ENCODE data around the gene WTAP. TPM values are rescaled to one million over a fixed set of nuclear protein-coding genes. Genes with fewer than 3 reads are reported as not detected.
"Not testable (repeated sequence)": the region's sequence is repeated elsewhere in the genome, so short reads cannot be mapped to it uniquely, and the experiment has no call there.

The WTAP gene
- total RNA-seq, 1 donor from 2014 or later = 81.7 TPM

DNA sequence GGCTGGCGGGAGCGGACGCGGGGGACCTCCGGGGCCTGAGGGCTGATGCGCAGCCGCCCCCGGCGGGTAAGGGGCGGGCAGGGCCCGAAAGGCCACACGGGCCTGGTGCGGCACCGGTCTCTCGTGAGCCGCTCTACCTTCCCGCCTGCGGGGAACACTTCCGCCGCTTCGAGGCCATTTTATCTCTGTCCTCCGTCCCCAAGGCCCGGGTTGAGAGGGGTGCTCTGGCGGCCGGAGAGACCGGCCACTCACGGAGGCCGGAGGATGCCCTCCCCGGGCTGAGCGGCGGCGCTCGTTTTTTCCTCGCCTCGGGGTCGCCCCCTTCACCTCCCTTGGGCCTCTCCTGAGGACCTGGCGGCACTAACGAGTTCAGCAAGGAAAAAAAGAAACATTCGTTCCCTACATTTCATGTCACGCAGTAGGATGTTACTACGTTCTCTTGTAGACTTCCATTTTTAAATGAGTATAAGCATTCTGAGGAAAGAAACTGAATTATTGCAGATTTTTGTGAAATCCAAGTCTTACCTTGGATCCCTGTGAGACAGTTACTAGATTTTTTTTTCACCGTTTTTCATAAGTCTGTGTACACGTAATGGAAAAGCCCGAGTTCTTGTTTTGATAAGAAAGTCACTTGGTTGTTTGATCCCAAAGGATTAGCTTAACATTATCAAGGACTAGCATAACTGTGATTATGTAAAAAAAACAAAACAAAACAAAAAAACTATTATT is 575 bp downstream of the WTAP start:
- DNase-seq (ENCODE audit: low read depth in 2 of 2) = peak; percentile 47 to 78

DNA sequence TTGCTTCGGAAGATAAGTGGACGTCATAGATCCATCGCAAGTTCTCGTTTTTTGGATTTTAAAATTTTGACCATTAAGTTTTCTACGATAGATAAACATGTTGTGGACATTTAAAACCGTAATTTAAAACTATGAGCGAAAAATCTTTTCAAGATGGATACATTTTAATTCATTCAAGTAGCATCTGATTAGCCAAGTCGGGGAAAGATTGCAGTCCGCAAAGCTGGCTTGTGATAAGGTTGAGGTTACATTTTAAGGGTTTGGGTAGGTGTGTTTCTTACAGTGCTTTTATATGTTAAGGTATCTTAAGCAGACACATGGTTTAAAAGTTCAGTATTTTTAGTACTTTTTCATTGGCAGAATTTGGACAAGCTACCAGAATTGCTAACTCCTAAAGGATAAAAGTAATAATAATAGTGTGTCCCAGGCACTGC is 1.2 kb downstream of the WTAP start:
- DNase-seq (ENCODE audit: low read depth in 2 of 2) = peak; percentile 11 to 13

DNA sequence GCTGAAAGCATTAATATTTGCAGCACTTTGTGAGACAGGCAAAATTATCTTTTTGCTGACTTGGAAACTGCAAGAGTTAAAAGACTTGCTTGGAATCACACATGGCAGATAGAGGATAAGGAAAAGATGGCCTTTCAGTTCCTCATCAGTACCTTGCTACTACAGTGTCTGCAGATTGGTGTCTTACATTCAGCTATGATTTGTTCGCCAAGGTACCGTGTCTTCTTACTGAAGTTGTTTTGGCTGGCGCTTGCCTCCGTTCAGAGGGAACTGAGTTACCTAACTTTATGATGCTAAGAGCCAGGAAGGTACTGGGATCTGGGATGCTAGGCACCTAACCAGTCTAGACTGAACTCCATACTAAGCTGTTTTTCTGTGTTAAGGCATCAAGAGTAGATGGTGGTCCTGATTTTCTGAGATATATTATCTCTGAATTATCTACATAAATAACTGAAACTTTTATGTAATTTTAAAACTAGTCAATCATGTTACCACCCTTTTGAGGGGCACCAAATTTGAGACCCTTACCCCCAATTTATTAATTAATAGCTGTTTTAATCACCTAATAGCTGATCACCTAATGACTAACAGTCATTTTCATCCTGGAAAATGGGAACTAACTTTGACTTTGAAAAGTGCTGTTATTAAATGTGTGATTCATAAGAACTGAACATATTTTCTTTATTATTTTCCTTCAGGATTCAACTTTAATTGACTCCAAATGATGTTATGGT is 2.5 kb downstream of the WTAP start:
- DNase-seq (ENCODE audit: low read depth in 2 of 2) = peak in 1 of 2 donors; percentile 6

- DNase-seq (ENCODE audit: low read depth in 2 of 2) = no peak
Observed at GRCh38 chr6:159730332-159730676, 3.0 kb downstream of the WTAP start.

- not testable (repeated sequence) for DNase-seq (ENCODE audit: low read depth in 2 of 2)
Observed at GRCh38 chr6:159732550-159732949, 5.2 kb downstream of the WTAP start.

- DNase-seq (ENCODE audit: low read depth in 2 of 2) = not testable (repeated sequence)
Observed at GRCh38 chr6:159733395-159733794, 6.1 kb downstream of the WTAP start.

DNA sequence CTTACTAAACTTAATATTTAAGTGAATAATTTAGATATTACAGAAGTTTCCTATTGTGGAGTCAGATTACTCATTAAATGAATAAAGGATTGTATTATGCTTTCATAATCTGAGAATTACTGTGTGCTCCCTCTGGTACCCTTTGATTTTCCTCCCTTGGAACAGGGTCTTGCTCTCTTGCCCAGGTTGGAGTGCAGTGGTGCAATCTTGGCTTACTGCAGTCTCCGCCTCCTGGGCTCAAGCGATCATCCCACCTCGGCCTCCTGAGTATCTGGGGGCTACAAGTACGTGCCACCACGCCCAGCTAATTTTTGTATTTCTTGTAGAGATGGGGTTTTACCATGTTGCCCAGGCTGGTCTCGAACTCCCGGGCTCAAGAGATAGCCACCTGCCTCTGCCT is 9.6 kb downstream of the WTAP start:
- no peak for DNase-seq (ENCODE audit: low read depth in 2 of 2)

DNA sequence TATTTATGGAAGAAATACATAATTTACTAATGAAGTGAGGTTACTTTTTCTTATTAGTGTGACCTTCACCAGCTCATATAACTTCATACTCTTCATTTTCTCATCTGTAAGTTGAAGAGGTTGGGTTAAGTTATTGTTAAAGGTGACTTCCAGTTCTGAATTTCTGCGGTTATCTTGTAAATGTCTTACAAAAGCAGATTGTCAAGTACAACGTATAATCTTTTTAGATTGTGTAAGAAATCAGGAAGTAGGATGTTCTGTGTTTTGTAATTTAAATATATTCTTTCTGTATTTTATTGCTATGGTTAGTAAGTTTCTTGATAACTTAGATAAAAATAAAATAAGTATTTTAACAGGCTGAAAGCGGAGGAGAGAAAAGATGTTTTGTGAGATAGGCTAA is 12.0 kb downstream of the WTAP start:
- no peak for DNase-seq (ENCODE audit: low read depth in 2 of 2)

DNA sequence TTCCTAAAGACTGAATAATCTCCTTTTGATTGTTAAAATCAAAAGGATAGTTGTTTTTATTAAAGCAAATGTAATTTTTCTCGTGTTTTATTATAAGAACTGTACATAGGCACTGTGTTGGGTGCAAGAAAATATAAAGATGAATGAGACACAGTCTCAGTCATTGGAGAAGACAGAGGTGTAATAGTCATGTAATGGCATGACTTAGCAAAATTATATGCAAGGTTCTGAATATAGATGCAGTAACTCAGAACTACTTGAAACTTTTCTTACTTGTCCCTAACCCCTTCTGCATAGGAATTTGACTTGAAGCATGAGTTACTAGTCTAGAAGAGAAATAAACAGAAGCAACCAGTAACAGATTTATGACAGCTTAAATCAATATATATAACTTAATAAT is 14.9 kb downstream of the WTAP start:
- no peak for DNase-seq (ENCODE audit: low read depth in 2 of 2)

DNA sequence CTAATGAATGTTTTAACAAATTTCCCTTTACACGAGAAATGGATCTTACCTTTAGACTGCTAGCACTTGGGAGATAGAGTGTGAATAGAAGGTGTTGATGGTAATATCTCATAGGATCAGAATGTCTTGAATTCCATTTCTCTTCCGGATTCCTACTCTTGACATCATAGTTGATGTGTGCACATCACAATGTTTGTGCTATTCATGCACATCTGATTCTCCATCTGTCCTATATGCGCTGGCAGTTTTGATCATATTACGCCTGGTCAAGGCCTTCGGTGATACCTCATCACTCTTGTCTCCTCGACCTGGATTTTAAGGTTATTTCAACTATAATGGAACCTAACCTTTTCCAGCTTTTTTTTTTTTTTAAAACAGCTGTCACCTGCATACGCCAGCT is 17.8 kb downstream of the WTAP start:
- no peak for DNase-seq (ENCODE audit: low read depth in 2 of 2)

GRCh38 chr6:159746759-159747158 is 19.5 kb downstream of the WTAP start:
- DNase-seq (ENCODE audit: low read depth in 2 of 2) = no peak

DNA sequence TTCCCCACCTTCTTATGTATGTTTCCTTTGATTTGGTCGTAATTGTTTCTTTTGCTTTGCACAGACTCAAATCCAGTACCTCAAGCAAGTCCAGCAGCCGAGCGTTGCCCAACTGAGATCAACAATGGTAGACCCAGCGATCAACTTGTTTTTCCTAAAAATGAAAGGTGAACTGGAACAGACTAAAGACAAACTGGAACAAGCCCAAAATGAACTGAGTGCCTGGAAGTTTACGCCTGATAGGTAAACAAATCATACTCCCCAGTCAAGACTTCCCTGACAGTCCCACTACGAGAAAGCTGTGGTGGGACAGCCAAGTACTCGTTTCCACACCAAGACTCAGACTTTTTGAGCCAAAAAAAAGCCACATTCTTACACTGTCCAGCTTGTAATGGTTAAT is 20.8 kb downstream of the WTAP start:
- DNase-seq (ENCODE audit: low read depth in 2 of 2) = not testable (repeated sequence)

DNA sequence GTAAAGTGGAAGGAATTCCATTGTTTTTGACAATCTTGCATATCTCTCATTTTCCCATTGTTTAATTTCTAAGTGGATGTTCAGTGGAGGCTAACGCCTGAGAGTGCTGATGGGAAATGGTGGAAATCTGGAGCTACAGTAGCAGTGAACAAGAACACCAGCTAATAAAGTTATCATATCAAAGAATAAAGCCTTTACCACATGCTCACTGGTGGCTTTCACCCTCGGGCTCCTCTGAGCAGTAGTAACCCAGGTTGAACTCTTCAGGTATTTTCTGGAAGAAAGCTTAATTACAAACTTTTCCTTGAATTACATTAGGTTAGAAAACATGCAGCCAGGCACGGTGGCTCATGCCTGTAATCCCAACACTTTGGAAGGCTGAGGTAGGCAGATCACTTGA is 24.1 kb downstream of the WTAP start:
- DNase-seq (ENCODE audit: low read depth in 2 of 2) = no peak

- DNase-seq (ENCODE audit: low read depth in 2 of 2) = no peak
Observed at GRCh38 chr6:159753081-159753872, 26.0 kb downstream of the WTAP start.

DNA sequence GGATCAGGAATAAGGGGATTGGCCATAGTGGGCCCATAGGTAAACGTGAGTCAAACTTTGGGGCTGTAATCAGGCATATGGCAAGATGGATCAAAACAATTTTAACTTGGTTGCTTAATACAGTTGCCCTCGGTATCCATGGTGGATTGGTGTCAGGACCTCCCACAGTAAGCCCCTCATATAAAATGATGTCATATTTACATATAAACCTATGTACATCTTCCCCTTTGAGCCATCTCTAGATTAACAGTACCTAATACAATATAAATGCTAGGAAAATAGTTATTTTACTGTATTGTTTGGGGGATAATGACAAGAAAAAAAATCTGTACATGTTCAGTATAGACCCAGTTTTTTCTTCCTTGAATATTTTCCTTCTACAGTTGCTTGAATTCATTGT is 27.1 kb downstream of the WTAP start:
- no peak for DNase-seq (ENCODE audit: low read depth in 2 of 2)

DNA sequence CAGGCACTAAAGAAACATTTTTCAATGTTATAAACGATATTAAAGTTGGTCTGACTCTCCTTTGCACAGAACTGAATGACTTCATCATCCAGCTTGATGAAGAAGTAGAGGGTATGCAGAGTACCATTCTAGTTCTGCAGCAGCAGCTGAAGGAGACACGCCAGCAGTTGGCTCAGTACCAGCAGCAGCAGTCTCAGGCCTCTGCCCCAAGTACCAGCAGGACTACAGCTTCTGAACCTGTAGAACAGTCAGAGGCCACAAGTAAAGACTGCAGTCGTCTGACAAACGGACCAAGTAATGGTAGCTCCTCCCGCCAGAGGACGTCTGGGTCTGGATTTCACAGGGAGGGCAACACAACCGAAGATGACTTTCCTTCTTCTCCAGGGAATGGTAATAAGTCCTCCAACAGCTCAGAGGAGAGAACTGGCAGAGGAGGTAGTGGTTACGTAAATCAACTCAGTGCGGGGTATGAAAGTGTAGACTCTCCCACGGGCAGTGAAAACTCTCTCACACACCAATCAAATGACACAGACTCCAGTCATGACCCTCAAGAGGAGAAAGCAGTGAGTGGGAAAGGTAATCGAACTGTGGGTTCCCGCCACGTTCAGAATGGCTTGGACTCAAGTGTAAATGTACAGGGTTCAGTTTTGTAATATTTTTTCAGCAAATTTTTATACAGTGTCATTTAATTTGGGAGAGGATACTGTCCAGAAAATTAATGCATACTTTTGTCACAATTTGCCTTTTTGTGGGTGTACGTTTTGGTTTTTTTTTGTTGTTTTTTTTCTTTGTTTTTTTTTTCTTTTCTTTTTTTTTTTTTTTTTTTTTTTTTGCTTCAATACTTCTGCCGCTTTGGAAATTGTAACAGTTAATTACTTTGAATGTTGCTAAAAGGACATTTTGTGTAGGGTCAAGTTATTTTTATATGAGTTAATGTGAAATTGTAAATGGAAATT is 27.9 kb downstream of the WTAP start:
- DNase-seq (ENCODE audit: low read depth in 2 of 2) = no peak

- no peak for DNase-seq (ENCODE audit: low read depth in 2 of 2)
Observed at GRCh38 chr6:159756508-159756907, 29.2 kb downstream of the WTAP start.

DNA sequence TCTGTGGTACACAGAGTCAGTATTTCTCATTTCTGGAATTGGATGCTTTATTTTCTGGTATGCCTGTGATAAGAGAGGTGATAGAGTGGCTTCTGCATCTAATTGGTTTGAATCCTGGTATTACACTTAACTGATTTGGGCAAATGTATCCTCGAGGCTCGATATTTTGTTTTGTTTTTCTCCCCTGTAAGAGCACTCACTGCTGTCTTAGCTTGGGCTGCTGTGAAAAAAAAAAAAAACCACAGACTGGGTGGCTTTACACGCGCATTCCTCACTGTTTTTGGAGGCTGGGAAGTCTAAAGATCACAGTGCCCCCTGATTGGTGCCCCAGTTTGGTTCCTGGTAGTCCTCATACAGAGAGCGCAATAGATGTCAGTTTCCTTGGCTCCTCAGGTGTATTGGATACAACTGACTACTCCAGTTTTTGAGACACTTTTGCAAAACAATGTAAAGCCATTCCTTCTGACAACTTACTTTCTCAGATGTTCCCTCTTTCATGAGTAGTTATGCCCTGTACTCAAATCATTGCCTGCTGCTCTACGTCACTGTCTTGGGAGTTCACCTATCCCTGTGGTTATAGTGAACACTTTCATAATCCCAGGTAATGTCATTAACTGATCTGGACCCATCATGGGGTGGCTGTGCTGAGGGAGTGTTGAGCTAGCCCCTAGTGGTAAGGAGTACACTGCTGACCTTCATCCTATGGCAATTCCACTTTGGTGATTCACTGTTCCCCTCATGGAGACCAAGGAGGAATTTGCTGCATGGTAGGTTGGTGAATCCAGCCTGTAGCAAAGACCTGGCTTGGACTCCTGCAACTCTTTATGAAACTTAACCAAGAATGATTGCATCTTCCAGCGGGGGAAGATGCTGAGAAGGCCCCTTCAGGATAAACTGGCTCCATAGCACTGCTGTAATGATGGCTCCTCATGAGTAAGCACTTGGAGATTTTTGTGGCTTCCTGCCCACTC is 31.0 kb downstream of the WTAP start:
- DNase-seq (ENCODE audit: low read depth in 2 of 2) = peak in 1 of 2 donors; percentile 12

GRCh38 chr6:159759645-159760044 is 32.3 kb downstream of the WTAP start:
- no peak for DNase-seq (ENCODE audit: low read depth in 2 of 2)

- DNase-seq (ENCODE audit: low read depth in 2 of 2) = peak in 1 of 2 donors; percentile 56
Observed at GRCh38 chr6:159760602-159761057, 33.3 kb downstream of the WTAP start.

Measured in lung microvascular endothelial cell (primary cell).